Dendritic cell treated with granulocyte-macrophage colony-stimulating factor and Interleukin-4, amounts not matched to agents 40 ng/mL and 50 ng/mL, for 4 days (primary cell): ENCODE data around the gene MEX3C.

ENCODE experiments used
- H3K27ac Mint-ChIP-seq: one replicate; pipeline ENCODE4 v1.8.0; 2022; ENCODE audit warnings: mild to moderate bottlenecking, mixed read lengths
- H3K27me3 Mint-ChIP-seq: one replicate; pipeline ENCODE4 v1.8.0; 2022; ENCODE audit warnings: mild to moderate bottlenecking, mixed read lengths
- H3K36me3 Mint-ChIP-seq: one replicate; pipeline ENCODE4 v1.8.0; 2022; ENCODE audit warnings: low read depth, mixed read lengths
- H3K4me1 Mint-ChIP-seq: one replicate; pipeline ENCODE4 v1.8.0; 2022; ENCODE audit warnings: low read depth, mixed read lengths
- H3K4me3 Mint-ChIP-seq: one replicate; pipeline ENCODE4 v1.8.0; 2022; ENCODE audit warnings: mild to moderate bottlenecking, moderate library complexity, mixed read lengths
- H3K9me3 Mint-ChIP-seq: one replicate; pipeline ENCODE4 v1.8.0; 2022; ENCODE audit warnings: mixed read lengths
- intact Hi-C: fragments of 100-400 bp; cut with micrococcal nuclease; formaldehyde crosslinking; loops from one replicate; pipeline ENCODE4 v1.15.0; 2022

MEX3C gene

DNA sequence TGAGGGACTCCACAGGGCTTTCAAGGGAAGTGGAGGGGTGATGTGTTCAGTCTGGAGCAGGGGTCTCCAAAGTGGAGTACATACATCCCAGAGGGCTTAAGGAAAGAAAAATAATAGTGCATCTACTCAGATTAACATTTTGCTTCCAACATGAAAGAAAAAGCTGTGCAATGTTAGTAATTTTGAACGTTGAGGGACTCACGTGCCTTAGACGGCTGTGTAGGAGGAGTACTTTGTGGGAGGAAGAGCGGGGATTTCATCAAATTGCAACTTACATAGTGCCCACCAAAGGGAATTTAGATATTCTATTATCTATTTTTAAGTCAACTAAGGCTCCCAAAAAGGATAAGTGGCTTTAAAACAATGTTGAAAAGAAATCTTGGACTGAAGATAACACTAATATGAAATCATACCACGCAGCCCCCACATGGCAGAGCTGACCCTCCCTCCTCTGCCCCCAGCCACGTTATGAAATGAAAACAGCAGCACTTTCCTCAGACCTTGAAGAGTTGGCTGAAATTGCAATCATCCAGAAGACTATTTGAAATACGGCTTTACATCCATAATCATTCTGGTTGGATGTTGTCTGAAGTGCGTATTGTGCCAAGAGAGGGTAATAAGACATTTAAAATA is 42.9 kb downstream of the MEX3C start:
- no peak overlapping the region for H3K4me3 Mint-ChIP-seq
- intact Hi-C loops = no loop called here
- H3K4me1 Mint-ChIP-seq = peaks cover 11% of the 10 kb centered on the region
- H3K36me3 Mint-ChIP-seq = no peaks in the 10 kb centered on the region
- peaks cover 7% of the 10 kb centered on the region for H3K27me3 Mint-ChIP-seq
- H3K9me3 Mint-ChIP-seq = no peaks in the 10 kb centered on the region
- no peak overlapping the region for H3K27ac Mint-ChIP-seq

DNA sequence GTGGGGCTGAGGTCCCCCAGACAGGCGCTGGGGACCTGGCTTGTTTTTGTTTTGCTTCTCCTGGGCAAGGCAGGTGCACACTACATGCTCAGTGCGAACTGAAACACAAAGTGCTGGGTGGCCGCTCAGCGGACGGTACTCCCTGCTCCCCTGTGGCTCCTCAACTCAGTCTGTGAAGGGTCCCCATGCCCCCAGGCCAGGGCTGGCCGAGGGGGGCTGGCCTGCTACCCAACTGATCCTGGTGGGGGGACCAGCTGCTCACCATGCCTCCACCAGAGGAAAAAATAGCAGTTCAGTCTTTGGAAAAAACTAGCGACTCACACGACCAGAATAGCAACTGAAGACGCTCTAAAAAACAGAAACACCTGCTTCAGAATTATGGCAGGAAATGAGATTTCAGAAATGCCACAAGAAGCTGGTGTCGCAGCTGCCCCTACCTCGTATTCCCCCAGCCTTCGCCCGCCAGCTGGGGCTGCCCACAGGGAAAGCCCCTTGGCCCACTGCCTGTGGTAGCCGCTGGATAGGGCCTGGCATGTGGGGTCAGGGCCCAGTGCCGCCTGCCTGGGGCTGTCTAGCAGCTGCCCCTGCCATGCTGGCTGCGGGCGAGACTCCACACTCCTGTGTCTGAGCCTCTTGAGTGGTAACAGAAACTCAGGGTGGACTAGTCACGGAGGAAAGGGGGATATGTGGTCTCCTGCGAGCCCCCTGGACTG is 43.7 kb downstream of the MEX3C start:
- H3K9me3 Mint-ChIP-seq = no peaks in the 10 kb centered on the region
- H3K36me3 Mint-ChIP-seq = no peaks in the 10 kb centered on the region
- H3K27me3 Mint-ChIP-seq = peaks cover 7% of the 10 kb centered on the region
- H3K4me3 Mint-ChIP-seq = no peak overlapping the region
- H3K4me1 Mint-ChIP-seq = peaks cover 11% of the 10 kb centered on the region
- H3K27ac Mint-ChIP-seq = no peak overlapping the region
- intact Hi-C loops = no loop called here

DNA sequence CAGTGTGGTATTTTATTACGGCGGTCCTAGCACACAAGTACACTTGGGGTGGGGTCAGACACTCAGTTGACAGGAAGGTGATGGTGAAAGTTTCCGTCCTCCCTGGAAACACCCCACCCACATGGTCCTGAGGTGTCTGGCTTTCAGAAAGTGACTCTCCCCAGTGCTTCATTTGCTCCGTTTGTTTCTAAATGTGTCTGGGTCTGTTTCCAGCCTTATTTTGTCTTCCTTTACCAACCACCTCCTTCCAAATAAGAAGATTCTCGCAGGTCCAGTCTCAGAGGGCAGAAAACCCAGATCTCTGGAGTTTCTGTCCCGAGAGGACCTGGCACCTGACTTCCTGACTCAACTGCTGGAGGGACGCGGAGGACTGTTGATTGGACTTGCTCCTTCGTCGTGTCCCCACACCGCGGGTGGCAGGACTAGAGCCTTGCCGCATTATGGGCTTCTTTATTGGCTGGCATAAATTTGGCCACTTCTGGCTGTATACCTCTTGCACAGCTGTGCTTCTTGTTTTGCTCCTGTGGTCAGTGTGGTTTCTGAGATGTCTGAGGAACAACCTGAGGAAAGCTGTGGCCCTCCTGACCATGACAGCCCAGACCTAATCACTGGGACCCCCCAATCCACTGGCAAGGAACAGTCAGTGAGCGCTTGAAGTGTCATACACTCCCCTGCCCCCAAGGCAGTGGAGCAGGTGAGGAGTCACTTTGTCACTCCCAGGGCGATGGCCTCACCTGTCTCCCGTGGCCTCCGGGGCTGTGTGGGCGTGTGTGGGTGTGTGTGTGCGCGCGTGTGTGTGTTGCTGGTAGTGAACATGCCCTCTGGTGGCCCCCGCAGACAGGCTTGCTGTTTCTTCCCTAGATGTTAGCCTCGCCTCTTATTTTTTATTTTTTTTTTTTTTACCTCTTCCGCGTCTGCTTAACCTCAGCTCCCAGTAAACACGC is 45.6 kb downstream of the MEX3C start:
- H3K27ac Mint-ChIP-seq = no peak overlapping the region
- H3K4me3 Mint-ChIP-seq = no peak overlapping the region
- peaks cover 7% of the 10 kb centered on the region for H3K27me3 Mint-ChIP-seq
- H3K4me1 Mint-ChIP-seq = peaks cover 11% of the 10 kb centered on the region
- intact Hi-C loops = no loop called here
- H3K9me3 Mint-ChIP-seq = no peaks in the 10 kb centered on the region
- H3K36me3 Mint-ChIP-seq = no peaks in the 10 kb centered on the region

DNA sequence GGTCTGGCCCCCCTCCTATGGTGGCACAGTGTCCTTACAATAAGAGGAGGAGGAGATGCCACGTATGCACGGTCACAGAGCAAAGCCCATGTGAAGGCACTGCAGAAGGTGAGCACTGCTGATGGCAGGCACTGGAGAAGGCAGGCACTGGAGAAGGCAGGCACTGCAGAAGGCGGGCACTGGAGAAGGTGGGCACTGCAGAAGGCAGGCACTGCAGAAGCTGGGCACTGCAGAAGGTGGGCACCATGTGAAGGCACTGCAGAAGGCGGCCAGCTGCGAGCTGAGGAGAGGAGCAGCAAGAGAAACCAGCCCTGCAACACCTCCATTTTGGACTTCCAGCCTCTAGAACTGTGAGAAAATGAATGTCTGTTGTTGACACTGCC is 46.3 kb downstream of the MEX3C start:
- no peaks in the 10 kb centered on the region for H3K9me3 Mint-ChIP-seq
- peaks cover 9% of the 10 kb centered on the region for H3K27me3 Mint-ChIP-seq
- no peaks in the 10 kb centered on the region for H3K36me3 Mint-ChIP-seq
- peaks cover 11% of the 10 kb centered on the region for H3K4me1 Mint-ChIP-seq
- intact Hi-C loops = no loop called here
- no peak overlapping the region for H3K4me3 Mint-ChIP-seq
- no peak overlapping the region for H3K27ac Mint-ChIP-seq

- H3K27ac Mint-ChIP-seq = no peak overlapping the region
- peaks cover 9% of the 10 kb centered on the region for H3K27me3 Mint-ChIP-seq
- H3K4me3 Mint-ChIP-seq = no peak overlapping the region
- peaks cover 11% of the 10 kb centered on the region for H3K4me1 Mint-ChIP-seq
- intact Hi-C loops = no loop called here
- no peaks in the 10 kb centered on the region for H3K9me3 Mint-ChIP-seq
- H3K36me3 Mint-ChIP-seq = no peaks in the 10 kb centered on the region
Measured at GRCh38 chr18:51150113-51150700, 47.3 kb downstream of the MEX3C start.

GRCh38 chr18:51149670-51150069 is 47.8 kb downstream of the MEX3C start:
- Mint-ChIP-seq H3K27me3 (peaks cover 9% of the 10 kb centered on the region), H3K9me3 (no peaks in the 10 kb centered on the region), H3K4me1 (peaks cover 11% of the 10 kb centered on the region), H3K27ac (no peak overlapping the region), H3K36me3 (no peaks in the 10 kb centered on the region), H3K4me3 (no peak overlapping the region)
- intact Hi-C loops = no loop called here

DNA sequence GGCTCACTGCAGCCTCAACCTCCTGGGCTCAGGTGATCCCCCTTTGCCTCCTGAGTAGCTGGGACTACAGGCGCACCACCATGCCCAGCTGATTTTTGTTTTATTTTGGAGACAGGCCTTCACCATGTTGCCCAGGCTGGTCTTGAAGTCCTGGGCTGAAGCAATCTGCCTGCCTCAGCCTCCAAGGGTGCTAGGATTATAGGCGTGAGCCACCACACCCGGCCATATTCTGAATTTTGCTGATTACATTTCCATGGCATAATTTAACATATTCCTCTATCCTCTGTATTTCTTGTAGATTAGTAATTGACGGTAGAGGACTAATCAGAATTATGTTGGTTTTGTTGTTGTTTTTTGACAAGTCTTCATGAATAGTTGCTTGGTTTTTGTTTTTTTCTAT is 50.6 kb downstream of the MEX3C start:
- no peak overlapping the region for H3K27ac Mint-ChIP-seq
- intact Hi-C loops = no loop called here
- no peaks in the 10 kb centered on the region for H3K9me3 Mint-ChIP-seq
- peaks cover 2% of the 10 kb centered on the region for H3K27me3 Mint-ChIP-seq
- H3K4me3 Mint-ChIP-seq = no peak overlapping the region
- H3K4me1 Mint-ChIP-seq = no peaks in the 10 kb centered on the region
- H3K36me3 Mint-ChIP-seq = no peaks in the 10 kb centered on the region

DNA sequence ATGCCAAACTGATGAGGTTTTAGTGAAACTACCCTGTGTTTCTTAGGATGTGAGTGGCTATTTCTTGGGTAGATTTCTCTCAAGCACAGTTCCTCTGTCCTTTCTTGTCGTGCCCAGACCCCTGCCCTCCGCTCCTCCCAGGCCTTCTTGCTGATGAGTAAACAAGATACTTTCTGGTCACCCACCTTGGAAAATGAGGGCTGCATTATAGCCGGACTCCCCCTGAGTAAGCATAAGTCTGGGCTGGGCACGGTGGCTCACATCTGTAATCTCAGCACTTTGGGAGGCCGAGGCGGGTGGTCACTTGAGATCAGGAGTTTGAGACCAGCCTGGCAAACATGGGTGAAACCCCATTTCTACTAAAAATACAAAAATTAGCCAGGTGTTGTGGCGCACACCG is 58.5 kb downstream of the MEX3C start:
- intact Hi-C loops = no loop called here
- no peak overlapping the region for H3K4me3 Mint-ChIP-seq
- no peaks in the 10 kb centered on the region for H3K36me3 Mint-ChIP-seq

DNA sequence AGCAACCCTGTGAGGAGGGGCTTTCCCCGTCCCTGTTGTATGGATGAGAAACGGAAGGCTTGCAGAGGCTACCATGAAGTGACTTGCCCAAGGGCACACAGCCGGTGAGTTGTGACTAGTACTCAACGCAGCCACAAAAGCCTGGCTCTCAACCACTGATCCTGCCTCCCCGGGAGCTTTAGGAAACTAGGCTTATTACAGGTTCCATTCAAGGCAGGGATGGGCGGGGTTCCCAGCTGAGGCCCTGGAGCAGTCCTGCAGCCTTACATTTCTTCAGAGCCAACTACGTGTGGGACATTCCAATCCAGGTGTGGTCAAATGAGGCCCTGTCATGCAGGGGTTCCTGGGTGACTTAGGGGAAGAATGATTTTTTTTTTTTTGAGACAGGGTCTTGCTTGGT is 59.6 kb downstream of the MEX3C start:
- Mint-ChIP-seq H3K4me3 (no peak overlapping the region), H3K27me3 (no peaks in the 10 kb centered on the region), H3K27ac (no peak overlapping the region), H3K4me1 (no peaks in the 10 kb centered on the region), H3K9me3 (no peaks in the 10 kb centered on the region), H3K36me3 (no peaks in the 10 kb centered on the region)
- intact Hi-C loops = no loop called here

More for the DNA sequence above, 58.5 kb downstream of the MEX3C start:
- no peaks in the 10 kb centered on the region for H3K27me3 Mint-ChIP-seq
- no peaks in the 10 kb centered on the region for H3K4me1 Mint-ChIP-seq
- no peaks in the 10 kb centered on the region for H3K9me3 Mint-ChIP-seq
- H3K27ac Mint-ChIP-seq = no peak overlapping the region

DNA sequence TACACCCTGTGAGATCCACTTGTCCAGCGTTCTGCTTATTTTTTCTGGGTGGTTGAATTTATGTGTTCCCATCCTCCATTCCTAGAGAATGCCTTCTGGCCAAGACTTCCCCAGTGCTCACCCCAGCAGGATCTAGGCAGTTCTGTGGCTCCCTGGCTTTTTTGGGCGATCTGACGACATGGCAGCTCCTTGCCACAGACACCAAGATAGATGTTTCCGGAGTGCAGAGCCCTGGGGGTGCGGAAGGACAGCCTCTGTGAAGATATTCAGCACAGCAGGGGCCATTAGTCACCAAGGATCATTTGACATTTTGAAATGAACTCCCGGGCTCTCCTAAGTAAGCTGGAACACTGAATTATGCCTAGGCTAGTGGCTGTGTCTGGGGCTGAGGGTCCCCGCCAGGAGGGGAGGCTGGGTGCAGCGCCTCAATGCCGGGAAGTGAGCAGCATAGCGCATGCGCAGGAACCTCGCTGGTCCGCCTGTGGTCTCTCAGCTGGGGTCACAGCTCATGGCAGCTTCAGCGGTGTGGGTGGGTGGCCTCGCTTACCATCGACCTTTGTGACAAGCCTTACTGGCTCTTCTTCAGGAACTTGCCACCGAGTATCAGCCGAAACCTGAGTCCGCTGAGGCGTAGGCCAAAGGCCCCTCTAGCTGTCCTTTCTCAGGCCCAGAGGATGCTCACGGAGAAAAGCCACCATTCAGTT is 60.3 kb downstream of the MEX3C start:
- Mint-ChIP-seq H3K4me1 (no peaks in the 10 kb centered on the region), H3K27me3 (no peaks in the 10 kb centered on the region), H3K4me3 (no peak overlapping the region), H3K36me3 (no peaks in the 10 kb centered on the region), H3K27ac (no peak overlapping the region), H3K9me3 (no peaks in the 10 kb centered on the region)
- intact Hi-C loops = no loop called here

DNA sequence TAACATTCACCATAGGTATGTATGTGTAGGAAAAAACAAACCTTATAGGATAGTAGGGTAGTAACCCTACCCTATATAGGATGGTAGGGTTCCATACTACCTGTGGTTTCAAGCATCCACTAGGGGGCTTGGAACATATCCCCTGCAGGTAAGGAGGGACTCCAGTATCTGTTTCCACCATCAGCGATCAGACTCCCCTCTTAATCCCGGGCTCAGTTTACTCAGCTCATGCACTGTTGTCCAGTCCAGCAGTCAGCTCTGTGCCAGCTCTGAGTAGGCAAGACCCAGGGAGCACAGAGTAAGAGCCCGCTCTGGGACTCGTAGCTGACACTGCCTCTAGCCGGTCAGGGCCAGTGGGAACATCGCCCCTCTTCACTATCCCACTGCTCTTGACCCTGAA is 61.7 kb downstream of the MEX3C start:
- no peaks in the 10 kb centered on the region for H3K27me3 Mint-ChIP-seq
- H3K4me1 Mint-ChIP-seq = no peaks in the 10 kb centered on the region
- no peak overlapping the region for H3K4me3 Mint-ChIP-seq
- no peaks in the 10 kb centered on the region for H3K9me3 Mint-ChIP-seq
- no peaks in the 10 kb centered on the region for H3K36me3 Mint-ChIP-seq
- intact Hi-C loops = no loop called here
- H3K27ac Mint-ChIP-seq = no peak overlapping the region

DNA sequence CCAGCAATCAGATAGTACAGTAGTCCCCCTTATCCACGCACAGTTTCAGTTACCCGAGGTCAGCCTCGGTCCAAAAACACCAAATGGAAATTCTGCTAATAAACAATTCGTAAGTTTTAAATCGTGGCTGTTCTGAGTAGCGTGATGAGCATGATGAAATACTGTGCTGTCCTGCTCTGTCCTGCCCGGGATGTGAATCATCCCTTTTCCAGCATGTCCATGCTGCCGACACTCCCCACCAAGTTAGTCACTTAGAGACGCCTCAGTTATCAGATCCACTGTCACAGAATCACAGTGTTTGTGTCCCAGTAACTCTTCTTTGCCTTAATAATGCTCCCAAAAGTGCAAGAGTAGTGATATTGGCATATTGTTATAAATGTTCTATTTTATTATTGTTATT is 62.1 kb downstream of the MEX3C start:
- no peaks in the 10 kb centered on the region for H3K27me3 Mint-ChIP-seq
- H3K4me1 Mint-ChIP-seq = no peaks in the 10 kb centered on the region
- intact Hi-C loops = no loop called here
- no peak overlapping the region for H3K4me3 Mint-ChIP-seq
- H3K27ac Mint-ChIP-seq = no peak overlapping the region
- no peaks in the 10 kb centered on the region for H3K9me3 Mint-ChIP-seq
- H3K36me3 Mint-ChIP-seq = no peaks in the 10 kb centered on the region

DNA sequence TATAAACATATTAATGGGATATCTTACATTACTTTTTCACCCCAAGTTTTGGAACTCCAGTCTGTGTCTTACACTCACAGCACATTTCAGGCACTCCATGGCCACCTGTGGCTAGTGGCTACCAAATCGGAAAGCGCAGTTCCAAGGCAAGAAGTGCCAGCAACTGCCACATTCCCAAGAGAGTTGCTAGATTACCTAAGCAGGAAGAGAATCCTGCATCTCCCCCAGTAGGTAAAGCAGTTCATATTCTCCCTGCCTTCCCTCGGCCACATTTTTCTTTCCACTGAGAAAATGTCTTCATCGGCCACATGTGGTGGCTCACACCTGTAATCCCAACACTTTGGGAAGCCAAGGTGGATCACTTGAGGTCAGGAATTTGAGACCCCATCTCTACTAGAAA is 62.8 kb downstream of the MEX3C start:
- Mint-ChIP-seq H3K27ac (no peak overlapping the region), H3K27me3 (no peaks in the 10 kb centered on the region), H3K36me3 (no peaks in the 10 kb centered on the region), H3K4me1 (no peaks in the 10 kb centered on the region), H3K9me3 (no peaks in the 10 kb centered on the region), H3K4me3 (no peak overlapping the region)
- intact Hi-C loops = no loop called here
